ENCODE results near the gene NUP160.
"Not testable (repeated sequence)": the region's sequence is repeated elsewhere in the genome, so short reads cannot be mapped to it uniquely, and the experiment has no call there.

Gene NUP160

GRCh38 chr11:47860536-47860935 lies 12.4 kb upstream of the NUP160 start:
- no peak for DNase-seq

- DNase-seq, result no peak
Observed at GRCh38 chr11:47857892-47858543, 9.9 kb upstream of the NUP160 start.

- no peak for DNase-seq
Observed at GRCh38 chr11:47857485-47857884, 9.3 kb upstream of the NUP160 start.

- DNase-seq, result no peak
Observed at GRCh38 chr11:47856186-47856585, 8.0 kb upstream of the NUP160 start.

- no peak for DNase-seq
Observed at GRCh38 chr11:47854667-47855066, 6.5 kb upstream of the NUP160 start.

- no peak for DNase-seq
Observed at GRCh38 chr11:47852053-47852452, 3.9 kb upstream of the NUP160 start.

GRCh38 chr11:47850337-47850736 lies 2.2 kb upstream of the NUP160 start:
- DNase-seq, result no peak

GRCh38 chr11:47848700-47849155 lies 578 bp upstream of the NUP160 start:
- DNase-seq, result no peak

GRCh38 chr11:47847537-47847891 lies 636 bp downstream of the NUP160 start:
- no peak for DNase-seq

- DNase-seq, result no peak
Observed at GRCh38 chr11:47846998-47847397, 1.2 kb downstream of the NUP160 start.

- no peak for DNase-seq
Observed at GRCh38 chr11:47843361-47844055, 4.6 kb downstream of the NUP160 start.

GRCh38 chr11:47842749-47843148 lies 5.4 kb downstream of the NUP160 start:
- DNase-seq, result no peak

GRCh38 chr11:47837929-47838328 lies 10.2 kb downstream of the NUP160 start:
- DNase-seq, result no peak

GRCh38 chr11:47837292-47837691 lies 10.9 kb downstream of the NUP160 start:
- DNase-seq, result no peak

GRCh38 chr11:47830013-47830412 lies 18.1 kb downstream of the NUP160 start:
- DNase-seq, result not testable (repeated sequence)

- DNase-seq, result no peak
Observed at GRCh38 chr11:47828284-47828683, 19.9 kb downstream of the NUP160 start.

- not testable (repeated sequence) for DNase-seq
Observed at GRCh38 chr11:47822664-47823063, 25.5 kb downstream of the NUP160 start.

GRCh38 chr11:47819743-47820142 lies 28.4 kb downstream of the NUP160 start:
- DNase-seq, result no peak

- no peak for DNase-seq
Observed at GRCh38 chr11:47800759-47801158, 47.4 kb downstream of the NUP160 start.

- peak; percentile 43 to 51 for DNase-seq
Observed at GRCh38 chr11:47797633-47798032, 50.5 kb downstream of the NUP160 start.

- no peak for DNase-seq
Observed at GRCh38 chr11:47791774-47792430, 56.2 kb downstream of the NUP160 start.

GRCh38 chr11:47790017-47790416 lies 58.1 kb downstream of the NUP160 start:
- not testable (repeated sequence) for DNase-seq

- DNase-seq, result no peak
Observed at GRCh38 chr11:47788181-47788580, 60.0 kb downstream of the NUP160 start.

- no peak for DNase-seq
Observed at GRCh38 chr11:47786373-47786772, 61.8 kb downstream of the NUP160 start.

Measured in activated T-cell treated with anti-CD3 and anti-CD28 coated beads, Interleukin-2, amount 50 U/mL, for 48 hours (primary cell).